GM12891 (cell line): ENCODE measurements around the gene DIS3L2.

Experiments used
- POLR2A ChIP-seq: IDR thresholded peaks from 2 replicates; pipeline ENCODE4 v1.6.1; 2011; ENCODE audit warnings: low read depth, low read length, control low read depth
- POLR2AphosphoS5 ChIP-seq: IDR thresholded peaks from 2 replicates; pipeline ENCODE4 v1.6.1; 2011; ENCODE audit warnings: low read depth, low read length, control low read depth
- TAF1 ChIP-seq: IDR thresholded peaks from 2 replicates; pipeline ENCODE4 v1.6.1; 2011; ENCODE audit warnings: low read depth, low read length, control low read depth

DNA sequence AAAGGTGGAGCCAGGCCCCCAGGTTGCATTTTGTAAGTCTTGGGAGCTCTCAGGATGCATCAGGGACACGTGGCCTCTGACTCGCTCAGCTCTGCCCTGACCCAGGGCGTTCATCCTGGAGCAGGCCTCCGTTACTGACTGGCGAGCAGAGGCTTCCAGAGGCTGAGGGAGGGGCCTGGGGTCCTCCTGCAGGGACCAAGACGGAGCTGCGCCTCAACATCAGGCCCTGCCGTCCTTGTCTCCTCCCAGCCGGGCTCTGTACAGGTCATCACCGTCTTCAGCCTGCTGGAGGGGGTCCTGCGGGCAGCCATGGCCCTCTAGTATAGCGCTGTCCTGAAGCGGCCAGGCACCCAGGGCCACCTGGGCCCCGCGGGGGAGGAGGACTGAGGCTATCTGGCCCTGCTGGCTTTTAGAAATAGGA is 406.8 kb downstream of the DIS3L2 start:
- TF ChIP-seq POLR2A = no peak
- no peak for TF ChIP-seq POLR2AphosphoS5
- no peak for TF ChIP-seq TAF1
